Measurements from ENCODE around the gene LRRC63. TPM values are rescaled to one million over a fixed set of nuclear protein-coding genes. Genes with fewer than 3 reads are reported as not detected.

Gene LRRC63
- total and polyA plus RNA-seq, 2 donors (not counting 3 experiments of a cell fraction or from before 2014, with no cell fraction given) = 0.04 TPM; not detected in 1

- H3K9me3 ChIP-seq (replicated peaks; ENCODE audit: control insufficient read depth, insufficient read depth, low read length) = no peaks in the 10 kb centered on the region
- dilution Hi-C loops (cut with MboI; ENCODE audit: extremely low pct_ligation_motif_present, low sequenced_read_pairs) = no loop called here
- H3K4me1 ChIP-seq (ENCODE audit: control insufficient read depth, extremely low read depth, insufficient read depth, low read length) = no peaks in the 10 kb centered on the region
- no peaks in the 10 kb centered on the region for H4K20me1 ChIP-seq (replicated peaks; ENCODE audit: control insufficient read depth, extremely low read depth, insufficient read depth, low read length)
- TF ChIP-seq JUN (IDR thresholded peaks at IDR 0.05; ENCODE audit: borderline replicate concordance, insufficient read depth, insufficient read length, low read depth) (no peak), GATA2 (IDR thresholded peaks at IDR 0.05; ENCODE audit: insufficient read depth, insufficient read length, low read depth, low read length) (no peak), EZH2 (IDR thresholded peaks at IDR 0.05; ENCODE audit: borderline replicate concordance, low read depth, low read length, severe bottlenecking) (no peak)
- no peak overlapping the region for H3K27ac ChIP-seq (ENCODE audit: insufficient read depth, low read depth, low read length)
- DNase-seq (ENCODE audit: low read depth, low spot score) (no peak), FAIRE-seq (no peak)
- H3K79me2 ChIP-seq (ENCODE audit: control insufficient read depth, insufficient read depth, low read length) = no peaks in the 10 kb centered on the region
- no peak overlapping the region for H3K9ac ChIP-seq (replicated peaks; ENCODE audit: extremely low read depth, insufficient read depth, low read length)
- no peaks in the 10 kb centered on the region for H3K36me3 ChIP-seq (ENCODE audit: control insufficient read depth in 2 of 2, extremely low read depth in 1 of 2, insufficient read depth in 2 of 2, low read length in 2 of 2)
- H2AFZ ChIP-seq (ENCODE audit: low read depth, low read length) = no peak overlapping the region
- ChIA-PET CTCF (interaction anchor here (1.2 kb wide), 1 partner anchor 17 kb away, joined by 4 read pairs; no protein-coding TSS in a partner anchor), POLR2A (no interaction called here)
- intact Hi-C loops (cut with micrococcal nuclease) = no loop called here
- BruUV-seq (replicated peaks) = no TSS peak
- no peak overlapping the region for H3K4me2 ChIP-seq (ENCODE audit: insufficient read depth, low read length)
- H3K27me3 ChIP-seq (ENCODE audit: control insufficient read depth in 2 of 2, insufficient read depth in 2 of 2, low read length in 2 of 2) = no peaks in the 10 kb centered on the region
- no peaks in the 10 kb centered on the region for H3K9me1 ChIP-seq (replicated peaks; ENCODE audit: control insufficient read depth, extremely low read depth, insufficient read depth, low read length)
- no peak overlapping the region for H3K4me3 ChIP-seq (replicated peaks in 1 of 3; ENCODE audit: insufficient read depth in 1 of 3, low read depth in 1 of 3, low read length in 3 of 3)
These were observed 92.8 kb downstream of the LRRC63 start for GRCh38 chr13:46304546-46304945.

- dilution Hi-C loops (cut with MboI; ENCODE audit: extremely low pct_ligation_motif_present, low sequenced_read_pairs) (no loop called here), intact Hi-C loops (cut with micrococcal nuclease) (no loop called here)
- H3K9me3 ChIP-seq (replicated peaks; ENCODE audit: control insufficient read depth, insufficient read depth, low read length) = no peaks in the 10 kb centered on the region
- no peaks in the 10 kb centered on the region for H3K4me1 ChIP-seq (ENCODE audit: control insufficient read depth, extremely low read depth, insufficient read depth, low read length)
- H3K36me3 ChIP-seq (ENCODE audit: control insufficient read depth in 2 of 2, extremely low read depth in 1 of 2, insufficient read depth in 2 of 2, low read length in 2 of 2) = no peaks in the 10 kb centered on the region
- no peaks in the 10 kb centered on the region for H3K79me2 ChIP-seq (ENCODE audit: control insufficient read depth, insufficient read depth, low read length)
- no peak for FAIRE-seq
- DNase-seq (ENCODE audit: low read depth, low spot score) = peak; percentile 8
- H2AFZ ChIP-seq (ENCODE audit: low read depth, low read length) = no peak overlapping the region
- TF ChIP-seq MAX (IDR thresholded peaks at IDR 0.05; ENCODE audit: insufficient read depth, insufficient read length) (no peak), CTCF (IDR thresholded peaks at IDR 0.05; ENCODE audit: extremely low read depth in 1 of 2, insufficient read depth in 1 of 2, low read depth in 1 of 2, low read length in 2 of 2) (no peak), POLR2AphosphoS5 (IDR thresholded peaks at IDR 0.05; ENCODE audit: insufficient read depth, low read depth, low read length) (no peak), FOS (IDR thresholded peaks at IDR 0.05; ENCODE audit: borderline replicate concordance, insufficient read depth, low read length) (no peak), MYC (IDR thresholded peaks at IDR 0.05; ENCODE audit: low read depth, low read length) (no peak), JUN (IDR thresholded peaks at IDR 0.05; ENCODE audit: borderline replicate concordance, insufficient read depth, insufficient read length, low read depth) (no peak), EZH2 (IDR thresholded peaks at IDR 0.05; ENCODE audit: borderline replicate concordance, low read depth, low read length, severe bottlenecking) (no peak), GATA2 (IDR thresholded peaks at IDR 0.05; ENCODE audit: insufficient read depth, insufficient read length, low read depth, low read length) (no peak), POLR2A (IDR thresholded peaks at IDR 0.05; ENCODE audit: low read depth, low read length) (no peak)
- no peaks in the 10 kb centered on the region for H3K27me3 ChIP-seq (ENCODE audit: control insufficient read depth in 2 of 2, insufficient read depth in 2 of 2, low read length in 2 of 2)
- H3K4me2 ChIP-seq (ENCODE audit: insufficient read depth, low read length) = no peak overlapping the region
- H3K9ac ChIP-seq (replicated peaks; ENCODE audit: extremely low read depth, insufficient read depth, low read length) = no peak overlapping the region
- H3K27ac ChIP-seq (ENCODE audit: insufficient read depth, low read depth, low read length) = no peak overlapping the region
- no TSS peak for BruUV-seq (replicated peaks)
- H4K20me1 ChIP-seq (replicated peaks; ENCODE audit: control insufficient read depth, extremely low read depth, insufficient read depth, low read length) = no peaks in the 10 kb centered on the region
- no peak overlapping the region for H3K4me3 ChIP-seq (replicated peaks in 1 of 3; ENCODE audit: insufficient read depth in 1 of 3, low read depth in 1 of 3, low read length in 3 of 3)
- ChIA-PET POLR2A (no interaction called here), CTCF (no interaction called here)
- no peaks in the 10 kb centered on the region for H3K9me1 ChIP-seq (replicated peaks; ENCODE audit: control insufficient read depth, extremely low read depth, insufficient read depth, low read length)
These were observed 95.8 kb downstream of the LRRC63 start for GRCh38 chr13:46307554-46307953.
